H9 (cell line): ENCODE measurements around the gene ETFRF1. TPM values are rescaled to one million over a fixed set of nuclear protein-coding genes. Genes with fewer than 3 reads are reported as not detected.

Experiments
- DNase-seq: peaks from one replicate; pipeline ENCODE4 v3.0.0-alpha.2; 2017
- H2AFZ ChIP-seq: one replicate; pipeline ENCODE4 v1.6.1; 2013; ENCODE audit warnings: mild to moderate bottlenecking, low read length, control low read depth, moderate library complexity
- H2AK5ac ChIP-seq: 2 replicates; pipeline ENCODE4 v1.6.1; 2013; ENCODE audit warnings: low read length, control low read depth, mixed read lengths; ENCODE audit not compliant: insufficient read length
- H2BK120ac ChIP-seq: one replicate; pipeline ENCODE4 v1.6.1; 2013; ENCODE audit warnings: low read depth, mild to moderate bottlenecking, low read length, control low read depth, inconsistent platforms; ENCODE audit not compliant: poor library complexity, severe bottlenecking
- H2BK12ac ChIP-seq: 2 replicates; pipeline ENCODE4 v1.6.1; 2013; ENCODE audit warnings: low read length, control low read depth, mixed read lengths, low read depth; ENCODE audit not compliant: insufficient read length
- H2BK15ac ChIP-seq: 2 replicates; pipeline ENCODE4 v1.6.1; 2013; ENCODE audit warnings: low read depth, low read length, control low read depth
- H2BK20ac ChIP-seq: one replicate; pipeline ENCODE4 v1.6.1; 2013; ENCODE audit warnings: low read depth, mild to moderate bottlenecking, low read length, control low read depth, inconsistent platforms; ENCODE audit not compliant: poor library complexity, severe bottlenecking
- H2BK5ac ChIP-seq: 2 replicates; pipeline ENCODE4 v1.6.1; 2013; ENCODE audit warnings: low read length, control low read depth, mixed read lengths; ENCODE audit not compliant: insufficient read length
- H3K14ac ChIP-seq: 2 replicates; pipeline ENCODE4 v1.6.1; 2013; ENCODE audit warnings: low read length, control low read depth; ENCODE audit not compliant: insufficient read depth
- H3K18ac ChIP-seq: 2 replicates; pipeline ENCODE4 v1.6.1; 2013; ENCODE audit warnings: low read depth, mild to moderate bottlenecking, mixed read lengths, low read length, control low read depth; ENCODE audit not compliant: insufficient read length
- H3K23ac ChIP-seq: 2 replicates; pipeline ENCODE4 v1.6.1; 2013; ENCODE audit warnings: low read length, control low read depth, mixed read lengths, low read depth; ENCODE audit not compliant: insufficient read length
- H3K23me2 ChIP-seq: 2 replicates; pipeline ENCODE4 v1.6.1; 2013; ENCODE audit warnings: low read depth, mild to moderate bottlenecking, mixed read lengths, low read length, control low read depth; ENCODE audit not compliant: insufficient read length, poor library complexity, severe bottlenecking
- H3K27ac ChIP-seq: 2 replicates; pipeline ENCODE4 v1.5.1; 2013; ENCODE audit warnings: low read length, control low read depth, mixed read lengths, low read depth; ENCODE audit not compliant: insufficient read length
- H3K27me3 ChIP-seq: 2 replicates; pipeline ENCODE4 v1.6.1; 2013; ENCODE audit warnings: low read length, control low read depth, inconsistent platforms; ENCODE audit not compliant: insufficient read depth
- H3K4ac ChIP-seq: 2 replicates; pipeline ENCODE4 v1.6.1; 2013; ENCODE audit warnings: low read depth, mild to moderate bottlenecking, control low read depth, inconsistent platforms, low read length, moderate library complexity
- H3K4me1 ChIP-seq: 2 replicates; pipeline ENCODE4 v1.6.1; 2013; ENCODE audit warnings: low read length, control low read depth, inconsistent platforms; ENCODE audit not compliant: insufficient read depth
- H3K4me2 ChIP-seq: 2 replicates; pipeline ENCODE4 v1.6.1; 2013; ENCODE audit warnings: low read length, control low read depth, mixed read lengths; ENCODE audit not compliant: insufficient read length, insufficient read depth
- H3K56ac ChIP-seq: 2 replicates; pipeline ENCODE4 v1.6.1; 2013; ENCODE audit warnings: low read depth, mild to moderate bottlenecking, mixed read lengths, low read length, control low read depth; ENCODE audit not compliant: insufficient read length
- H3K79me1 ChIP-seq: 2 replicates; pipeline ENCODE4 v1.6.1; 2013; ENCODE audit warnings: low read depth, mild to moderate bottlenecking, moderate library complexity, low read length, control low read depth, inconsistent platforms; ENCODE audit not compliant: insufficient read depth, poor library complexity, severe bottlenecking
- H3K79me2 ChIP-seq: 2 replicates; pipeline ENCODE4 v1.6.1; 2013; ENCODE audit warnings: low read length, control low read depth, inconsistent platforms; ENCODE audit not compliant: insufficient read depth
- H3K9ac ChIP-seq: 2 replicates; pipeline ENCODE4 v1.6.1; 2013; ENCODE audit warnings: low read length, control low read depth, mixed read lengths; ENCODE audit not compliant: insufficient read length; ENCODE audit errors: extremely low read depth
- H3K9me3 ChIP-seq: one replicate; pipeline ENCODE4 v1.6.1; 2013; ENCODE audit warnings: low read depth, low read length, inconsistent platforms; ENCODE audit not compliant: control insufficient read depth
- H3T11ph ChIP-seq: one replicate; pipeline ENCODE4 v1.6.1; 2013; ENCODE audit warnings: mild to moderate bottlenecking, low read length, control low read depth, inconsistent platforms
- H4K20me1 ChIP-seq: one replicate; pipeline ENCODE4 v1.6.1; 2013; ENCODE audit not compliant: control insufficient read depth, insufficient read length, insufficient read depth
- H4K5ac ChIP-seq: 2 replicates; pipeline ENCODE4 v1.6.1; 2013; ENCODE audit warnings: low read depth, mild to moderate bottlenecking, mixed read lengths, low read length, control low read depth; ENCODE audit not compliant: insufficient read length
- H4K8ac ChIP-seq: replicated peaks from 2 replicates; pipeline ENCODE4 v1.6.1; 2013; ENCODE audit warnings: low read length, control low read depth, mixed read lengths, low read depth; ENCODE audit not compliant: insufficient read length
- H4K91ac ChIP-seq: 2 replicates; pipeline ENCODE4 v1.6.1; 2013; ENCODE audit warnings: low read depth, mild to moderate bottlenecking, moderate library complexity, mixed read lengths, low read length, control low read depth; ENCODE audit not compliant: insufficient read length
- H3K27ac Mint-ChIP-seq, 3 experiments: 2 replicates in 2 of 3; 3 replicates in 1 of 3; pipeline ENCODE4 v1.8.0; 2020 to 2021; ENCODE audit warnings: mixed read lengths in 3 of 3, mild to moderate bottlenecking in 1 of 3, moderate library complexity in 1 of 3
- H3K27me3 Mint-ChIP-seq: 2 replicates; pipeline ENCODE4 v1.8.0; 2021; ENCODE audit warnings: low read depth, mild to moderate bottlenecking, moderate library complexity, mixed read lengths
- H3K36me3 Mint-ChIP-seq, 3 experiments: 2 replicates in 2 of 3; 3 replicates in 1 of 3; pipeline ENCODE4 v1.8.0; 2020 to 2021; ENCODE audit warnings: low read depth in 3 of 3, mixed read lengths in 3 of 3; ENCODE audit not compliant: insufficient read depth in 1 of 3
- H3K4me1 Mint-ChIP-seq, 2 experiments: 2 replicates each; pipeline ENCODE4 v1.8.0; 2020; ENCODE audit warnings: mixed read lengths in 2 of 2
- H3K4me3 Mint-ChIP-seq, 2 experiments: 2 replicates in 1 of 2; 3 replicates in 1 of 2; pipeline ENCODE4 v1.8.0; 2020 to 2021; ENCODE audit warnings: mild to moderate bottlenecking in 2 of 2, mixed read lengths in 2 of 2, moderate library complexity in 1 of 2
- H3K9me3 Mint-ChIP-seq, 2 experiments: 2 replicates in 1 of 2; 3 replicates in 1 of 2; pipeline ENCODE4 v1.8.0; 2020; ENCODE audit warnings: mild to moderate bottlenecking in 2 of 2, mixed read lengths in 2 of 2, moderate library complexity in 1 of 2
- WGBS: extraction: QIAGEN DNeasy Blood & Tissue Kit; methylation state at CpG from one replicate; pipeline ENCODE4 v1.1.7; 2013; ENCODE audit warnings: missing lambda C conversion rate, low lambda C conversion rate, mixed read lengths; ENCODE audit not compliant: insufficient read length; ENCODE audit errors: extremely low coverage; 5-methylcytosine and 5-hydroxymethylcytosine counted together
- total RNA-seq: library from RNA; stranded (reverse); gene quantifications from 2 replicates; pipeline ENCODE4 v1.2.1, GENCODE V29; 2021
- TF ChIP-seq, protein P1 (sequence below): fragments of 200-600 bp; sonication (generic); conservative IDR thresholded peaks from 3 replicates; pipeline ENCODE4 v1.8.0; 2021; ENCODE audit warnings: antibody characterized with exemption, mild to moderate bottlenecking

ETFRF1 gene
- total RNA-seq, 1 experiment from 2014 or later, result 7.6 TPM

- Histone ChIP-seq H3K23me2 (no peaks in the 10 kb centered on the region), H4K8ac (no peak overlapping the region), H2BK120ac (no peak overlapping the region), H3K9me3 (no peaks in the 10 kb centered on the region), H4K5ac (no peak overlapping the region), H3K23ac (no peak overlapping the region), H3K4me2 (no peak overlapping the region), H4K91ac (no peak overlapping the region), H3K79me1 (peaks cover 3% of the 10 kb centered on the region), H3K18ac (no peak overlapping the region), H2BK15ac (no peak overlapping the region), H3K9ac (no peak overlapping the region), H3T11ph (no peak overlapping the region), H2AFZ (no peak overlapping the region), H3K27me3 (no peaks in the 10 kb centered on the region), H3K14ac (no peak overlapping the region), H2BK20ac (no peak overlapping the region), H3K4ac (no peak overlapping the region), H3K27ac (no peak overlapping the region), H3K79me2 (peaks cover 5% of the 10 kb centered on the region; the same call in 1 of the 2 replicates), H2BK12ac (no peak overlapping the region), H2BK5ac (no peak overlapping the region), H3K56ac (no peak overlapping the region), H4K20me1 (no peaks in the 10 kb centered on the region), H3K4me1 (no peaks in the 10 kb centered on the region), H2AK5ac (no peak overlapping the region)
- H3K27ac Mint-ChIP-seq, result no peak overlapping the region; a peak in 1 of 7 replicates
- H3K4me1 Mint-ChIP-seq, result peaks cover 0 to 5% of the 10 kb centered on the region in 2 experiments; a peak in 1 of 4 replicates
- WGBS, result no CpG with 5 or more reads among the region's 6 CpGs
- no peak overlapping the region for H3K4me3 Mint-ChIP-seq
- H3K36me3 Mint-ChIP-seq, result peaks cover 11 to 52% (median 33%) of the 10 kb centered on the region in 3 experiments; a peak in 5 of 7 replicates
- DNase-seq, result no peak
- no peaks in the 10 kb centered on the region for H3K9me3 Mint-ChIP-seq
- TF ChIP-seq, protein P1, sequence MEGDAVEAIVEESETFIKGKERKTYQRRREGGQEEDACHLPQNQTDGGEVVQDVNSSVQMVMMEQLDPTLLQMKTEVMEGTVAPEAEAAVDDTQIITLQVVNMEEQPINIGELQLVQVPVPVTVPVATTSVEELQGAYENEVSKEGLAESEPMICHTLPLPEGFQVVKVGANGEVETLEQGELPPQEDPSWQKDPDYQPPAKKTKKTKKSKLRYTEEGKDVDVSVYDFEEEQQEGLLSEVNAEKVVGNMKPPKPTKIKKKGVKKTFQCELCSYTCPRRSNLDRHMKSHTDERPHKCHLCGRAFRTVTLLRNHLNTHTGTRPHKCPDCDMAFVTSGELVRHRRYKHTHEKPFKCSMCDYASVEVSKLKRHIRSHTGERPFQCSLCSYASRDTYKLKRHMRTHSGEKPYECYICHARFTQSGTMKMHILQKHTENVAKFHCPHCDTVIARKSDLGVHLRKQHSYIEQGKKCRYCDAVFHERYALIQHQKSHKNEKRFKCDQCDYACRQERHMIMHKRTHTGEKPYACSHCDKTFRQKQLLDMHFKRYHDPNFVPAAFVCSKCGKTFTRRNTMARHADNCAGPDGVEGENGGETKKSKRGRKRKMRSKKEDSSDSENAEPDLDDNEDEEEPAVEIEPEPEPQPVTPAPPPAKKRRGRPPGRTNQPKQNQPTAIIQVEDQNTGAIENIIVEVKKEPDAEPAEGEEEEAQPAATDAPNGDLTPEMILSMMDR, result peak; percentile 79
- no peaks in the 10 kb centered on the region for H3K27me3 Mint-ChIP-seq
Measured at GRCh38 chr12:25241167-25242020, 46.4 kb downstream of the ETFRF1 start.
